Activated CD8-positive, alpha-beta memory T cell treated with anti-CD3 and anti-CD28 coated beads, Interleukin-2, amount 10 ng/mL, durations not matched to agents 7 days and 5 days (primary cell): ENCODE measurements around the gene C9orf50. TPM values are rescaled to one million over a fixed set of nuclear protein-coding genes. Genes with fewer than 3 reads are reported as not detected.

Experiments used
- ATAC-seq: fragments of 150-1000 bp; cut with Tn5 transposase; one replicate; pipeline ENCODE4 v1.10.0; 2021; ENCODE audit warnings: moderate library complexity
- CTCF ChIA-PET: fragments of 350-600 bp; sonication (Branson Sonifier 250); formaldehyde crosslinking; loops from one replicate; lab custom pipeline; 2021; ENCODE audit warnings: antibody characterized with exemption; lab: Charles Lee
- DNase-seq: peaks from one replicate; pipeline ENCODE4 v3.0.0-alpha.2; 2020
- H3K27ac Mint-ChIP-seq: one replicate; pipeline ENCODE4 v1.8.0; 2021; ENCODE audit warnings: mild to moderate bottlenecking, mixed read lengths
- H3K27me3 Mint-ChIP-seq: one replicate; pipeline ENCODE4 v1.8.0; 2021; ENCODE audit warnings: mixed read lengths
- H3K36me3 Mint-ChIP-seq: one replicate; pipeline ENCODE4 v1.8.0; 2021; ENCODE audit warnings: mild to moderate bottlenecking, mixed read lengths
- H3K4me1 Mint-ChIP-seq: one replicate; pipeline ENCODE4 v1.8.0; 2021; ENCODE audit warnings: mixed read lengths
- H3K4me3 Mint-ChIP-seq: one replicate; pipeline ENCODE4 v1.8.0; 2021; ENCODE audit warnings: mild to moderate bottlenecking, moderate library complexity, mixed read lengths
- H3K9me3 Mint-ChIP-seq: one replicate; pipeline ENCODE4 v1.8.0; 2022; ENCODE audit warnings: low read depth, mixed read lengths
- total RNA-seq, 2 experiments: library from RNA; stranded (reverse); gene quantifications; one replicate each; pipeline ENCODE4 v1.2.3, GENCODE V29; 2021

The C9orf50 gene
- total RNA-seq, 2 experiments from 2014 or later, result not detected

DNA sequence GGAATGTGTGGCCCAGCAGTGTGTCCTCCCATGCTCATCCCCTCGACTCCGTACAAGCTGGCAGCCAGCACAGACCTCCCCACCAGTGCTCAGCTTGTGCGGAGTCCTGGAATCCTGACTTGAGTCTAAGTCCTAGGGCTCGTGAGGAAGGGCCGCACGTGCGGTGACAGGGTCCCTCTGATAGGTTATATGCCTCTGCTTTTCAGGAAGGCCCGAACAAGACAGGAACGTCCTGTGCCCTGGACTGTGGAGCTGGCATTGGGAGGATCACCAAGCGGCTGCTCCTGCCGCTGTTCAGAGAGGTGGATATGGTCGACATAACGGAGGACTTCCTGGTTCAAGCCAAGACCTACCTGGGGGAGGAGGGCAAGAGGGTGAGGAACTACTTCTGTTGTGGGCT is 12.9 kb upstream of the C9orf50 start:
- Mint-ChIP-seq H3K4me1 (peaks cover 33% of the 10 kb centered on the region), H3K27ac (no peak overlapping the region), H3K9me3 (no peaks in the 10 kb centered on the region), H3K36me3 (peaks cover 19% of the 10 kb centered on the region), H3K27me3 (no peaks in the 10 kb centered on the region), H3K4me3 (no peak overlapping the region)
- CTCF ChIA-PET, result no interaction called here
- no peak for ATAC-seq
- DNase-seq, result no peak

- Mint-ChIP-seq H3K36me3 (peaks cover 16% of the 10 kb centered on the region), H3K27me3 (no peaks in the 10 kb centered on the region), H3K27ac (no peak overlapping the region), H3K4me3 (no peak overlapping the region), H3K4me1 (peaks cover 39% of the 10 kb centered on the region), H3K9me3 (no peaks in the 10 kb centered on the region)
- CTCF ChIA-PET, result interaction anchor here (0.7 kb wide), 1 partner anchor 9 kb away, joined by 3 read pairs; no protein-coding TSS in a partner anchor
- DNase-seq, result no peak
- ATAC-seq, result no peak
Observed at GRCh38 chr9:129633207-129633606, 12.3 kb upstream of the C9orf50 start.

DNA sequence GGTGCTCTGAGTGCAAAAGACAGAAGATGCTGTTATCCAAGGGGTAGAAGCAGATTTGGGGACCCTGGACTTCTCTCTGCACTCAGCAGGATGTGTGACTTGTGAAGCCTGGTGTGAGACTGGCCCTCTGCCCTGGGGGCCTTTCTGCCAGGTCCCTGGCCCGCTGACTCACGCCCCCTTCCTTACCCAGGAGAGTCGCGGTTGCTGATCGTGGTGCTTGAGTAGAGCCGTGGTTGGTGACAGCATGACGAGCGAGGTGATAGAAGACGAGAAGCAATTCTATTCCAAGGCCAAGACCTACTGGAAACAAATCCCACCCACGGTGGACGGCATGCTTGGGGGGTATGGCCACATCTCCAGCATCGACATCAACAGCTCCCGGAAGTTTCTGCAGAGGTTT is 11.6 kb upstream of the C9orf50 start:
- Mint-ChIP-seq H3K4me3 (no peak overlapping the region), H3K4me1 (peaks cover 45% of the 10 kb centered on the region), H3K9me3 (no peaks in the 10 kb centered on the region), H3K36me3 (peaks cover 13% of the 10 kb centered on the region), H3K27me3 (no peaks in the 10 kb centered on the region), H3K27ac (no peak overlapping the region)
- ATAC-seq (no peak), DNase-seq (no peak)
- CTCF ChIA-PET, result interaction anchor here (0.7 kb wide), 1 partner anchor 411 kb away, joined by 3 read pairs; no protein-coding TSS in a partner anchor

- H3K27me3 Mint-ChIP-seq, result no peaks in the 10 kb centered on the region
- H3K36me3 Mint-ChIP-seq, result peaks cover 16% of the 10 kb centered on the region
- peaks cover 52% of the 10 kb centered on the region for H3K4me1 Mint-ChIP-seq
- CTCF ChIA-PET, result interaction anchor here (0.7 kb wide), 1 partner anchor 411 kb away, joined by 3 read pairs; no protein-coding TSS in a partner anchor
- ATAC-seq (no peak), DNase-seq (no peak)
- H3K27ac Mint-ChIP-seq, result no peak overlapping the region
- no peaks in the 10 kb centered on the region for H3K9me3 Mint-ChIP-seq
- no peak overlapping the region for H3K4me3 Mint-ChIP-seq
Observed at GRCh38 chr9:129631674-129632129, 10.8 kb upstream of the C9orf50 start.

GRCh38 chr9:129630967-129631673 is 10.2 kb upstream of the C9orf50 start:
- Mint-ChIP-seq H3K9me3 (no peaks in the 10 kb centered on the region), H3K27me3 (no peaks in the 10 kb centered on the region), H3K4me1 (peaks cover 53% of the 10 kb centered on the region), H3K4me3 (no peak overlapping the region), H3K36me3 (peaks cover 16% of the 10 kb centered on the region), H3K27ac (no peak overlapping the region)
- CTCF ChIA-PET, result interaction anchor here (1.0 to 2.2 kb wide), 2 partner anchors 11 to 15 kb away, joined by 3 to 6 read pairs; partner anchors contain the start of gene ASB6
- DNase-seq (no peak), ATAC-seq (no peak)

GRCh38 chr9:129629251-129629820 is 8.4 kb upstream of the C9orf50 start:
- H3K4me3 Mint-ChIP-seq, result no peak overlapping the region
- H3K36me3 Mint-ChIP-seq, result peaks cover 9% of the 10 kb centered on the region
- ATAC-seq, result no peak
- H3K9me3 Mint-ChIP-seq, result no peaks in the 10 kb centered on the region
- H3K27ac Mint-ChIP-seq, result no peak overlapping the region
- CTCF ChIA-PET, result interaction anchor here (1.3 to 2.2 kb wide), 4 partner anchors 11 to 408 kb away, joined by 3 to 6 read pairs (median 4); partner anchors contain the start of gene ASB6
- DNase-seq, result no peak
- no peaks in the 10 kb centered on the region for H3K27me3 Mint-ChIP-seq
- peaks cover 64% of the 10 kb centered on the region for H3K4me1 Mint-ChIP-seq

- Mint-ChIP-seq H3K4me3 (no peak overlapping the region), H3K4me1 (peaks cover 68% of the 10 kb centered on the region)
- CTCF ChIA-PET, result interaction anchor here (1.3 to 2.2 kb wide), 4 partner anchors 12 to 407 kb away, joined by 3 to 6 read pairs (median 4); partner anchors contain the start of gene ASB6
Observed at GRCh38 chr9:129628709-129629108, 7.8 kb upstream of the C9orf50 start.

GRCh38 chr9:129627556-129628440 is 6.9 kb upstream of the C9orf50 start:
- Mint-ChIP-seq H3K36me3 (peaks cover 6% of the 10 kb centered on the region), H3K9me3 (no peaks in the 10 kb centered on the region), H3K4me1 (peaks cover 70% of the 10 kb centered on the region), H3K27me3 (no peaks in the 10 kb centered on the region), H3K27ac (peak overlapping the region; percentile 93), H3K4me3 (peak overlapping the region; percentile 80)
- ATAC-seq (no peak), DNase-seq (no peak)
- CTCF ChIA-PET, result interaction anchor here (1.0 to 5.2 kb wide), 4 partner anchors 13 to 485 kb away, joined by 3 to 73 read pairs (median 27); partner anchors contain the start of gene ASB6

More at GRCh38 chr9:129628709-129629108, 7.8 kb upstream of the C9orf50 start:
- DNase-seq (no peak), ATAC-seq (no peak)
- Mint-ChIP-seq H3K27me3 (no peaks in the 10 kb centered on the region), H3K36me3 (peaks cover 9% of the 10 kb centered on the region), H3K27ac (peak overlapping the region; percentile 34), H3K9me3 (no peaks in the 10 kb centered on the region)

- Mint-ChIP-seq H3K27ac (peak overlapping the region; percentile 93), H3K4me1 (peaks cover 68% of the 10 kb centered on the region), H3K27me3 (peaks cover 3% of the 10 kb centered on the region), H3K9me3 (no peaks in the 10 kb centered on the region), H3K4me3 (peak overlapping the region; percentile 80), H3K36me3 (peaks cover 6% of the 10 kb centered on the region)
- ATAC-seq (peak; percentile 43), DNase-seq (peak; percentile 65)
- CTCF ChIA-PET, result interaction anchor here (1.0 to 8.3 kb wide), 8 partner anchors 13 to 490 kb away, joined by 3 to 214 read pairs (median 26); partner anchors contain the start of gene ASB6
Observed at GRCh38 chr9:129626625-129627284, 5.9 kb upstream of the C9orf50 start.

GRCh38 chr9:129626079-129626624 is 5.3 kb upstream of the C9orf50 start, which contains the start of gene NTMT1:
Gene NTMT1 (plus strand): TSS chr9:129626163. CDS start chr9:129632704, 6,541 bp downstream.
- H3K27ac Mint-ChIP-seq, result peak within 1 kb of the TSS; percentile 93
- DNase-seq, result peak; percentile 91
- H3K4me3 Mint-ChIP-seq, result peak within 1 kb of the TSS; percentile 80
- CTCF ChIA-PET, result interaction anchor here (0.7 to 8.3 kb wide), 13 partner anchors 12 to 514 kb away, joined by 3 to 214 read pairs (median 3); partner anchors contain the start of genes ASB6 and PTPA
- peaks cover 6% of the 10 kb centered on the region for H3K36me3 Mint-ChIP-seq
- ATAC-seq, result peak; percentile 74
- H3K9me3 Mint-ChIP-seq, result no peaks in the 10 kb centered on the region
- peaks cover 8% of the 10 kb centered on the region for H3K27me3 Mint-ChIP-seq
- peaks cover 62% of the 10 kb centered on the region for H3K4me1 Mint-ChIP-seq

GRCh38 chr9:129624947-129625346 is 4.0 kb upstream of the C9orf50 start:
- peaks cover 6% of the 10 kb centered on the region for H3K36me3 Mint-ChIP-seq

More at GRCh38 chr9:129624947-129625346, 4.0 kb upstream of the C9orf50 start:
- Mint-ChIP-seq H3K27me3 (peaks cover 13% of the 10 kb centered on the region), H3K4me1 (peaks cover 50% of the 10 kb centered on the region), H3K4me3 (peak overlapping the region; percentile 80), H3K9me3 (no peaks in the 10 kb centered on the region), H3K27ac (peak overlapping the region; percentile 84)
- CTCF ChIA-PET, result interaction anchor here (0.6 to 8.3 kb wide), 25 partner anchors 11 to 618 kb away, joined by 3 to 214 read pairs (median 5); partner anchors contain the start of genes ASB6, IER5L and PTPA
- ATAC-seq (peak; percentile 18), DNase-seq (peak; percentile 61)
